OCI-LY1 (cell line): ENCODE measurements around the gene DDC.

Experiments used
- H2AFZ ChIP-seq: fragments of 200-600 bp; sonication (generic), shearing (Covaris generic); 2 replicates; pipeline ENCODE4 v1.6.0; 2014; ENCODE audit warnings: antibody characterized with exemption, mild to moderate bottlenecking, low read length
- H3F3A ChIP-seq: fragments of 200-600 bp; sonication (generic), shearing (Covaris generic); 2 replicates; pipeline ENCODE4 v1.6.0; 2014; ENCODE audit warnings: mild to moderate bottlenecking, antibody characterized with exemption, low read length, moderate library complexity; ENCODE audit not compliant: insufficient read depth
- H3K27ac ChIP-seq: fragments of 200-600 bp; sonication (generic); 2 replicates; pipeline ENCODE4 v1.5.1; 2014; ENCODE audit warnings: low read length, mixed run types, mild to moderate bottlenecking, low read depth; ENCODE audit not compliant: poor library complexity, severe bottlenecking
- H3K27me3 ChIP-seq: fragments of 200-600 bp; sonication (generic); 2 replicates; pipeline ENCODE4 v1.6.0; 2014; ENCODE audit warnings: antibody characterized with exemption, mild to moderate bottlenecking, low read length, moderate library complexity; ENCODE audit not compliant: insufficient read depth
- H3K36me3 ChIP-seq: fragments of 200-600 bp; sonication (generic); 2 replicates; pipeline ENCODE4 v1.6.1; 2014; ENCODE audit warnings: mild to moderate bottlenecking, antibody characterized with exemption, low read length, moderate library complexity, mixed read lengths; ENCODE audit not compliant: insufficient read depth
- H3K4me1 ChIP-seq: fragments of 200-600 bp; sonication (generic); 2 replicates; pipeline ENCODE4 v1.5.1; 2014; ENCODE audit warnings: mild to moderate bottlenecking, low read length, moderate library complexity; ENCODE audit not compliant: insufficient read depth, severe bottlenecking
- H3K4me2 ChIP-seq: fragments of 200-600 bp; sonication (generic), shearing (Covaris generic); 2 replicates; pipeline ENCODE4 v1.6.1; 2014; ENCODE audit warnings: low read length
- H3K4me3 ChIP-seq: fragments of 200-600 bp; sonication (generic); 2 replicates; pipeline ENCODE4 v1.5.1; 2014; ENCODE audit warnings: low read length, low read depth, mild to moderate bottlenecking, mixed read lengths; ENCODE audit not compliant: poor library complexity, severe bottlenecking
- H3K79me2 ChIP-seq: fragments of 200-600 bp; shearing (Covaris generic); 2 replicates; pipeline ENCODE4 v1.6.1; 2016; ENCODE audit warnings: mixed run types, low read length, mixed read lengths; ENCODE audit not compliant: insufficient read depth
- H3K9ac ChIP-seq: fragments of 200-600 bp; sonication (generic), shearing (Covaris generic); 2 replicates; pipeline ENCODE4 v1.6.1; 2014; ENCODE audit warnings: mild to moderate bottlenecking, low read length, mixed read lengths
- H3K9me2 ChIP-seq: fragments of 200-600 bp; sonication (generic), shearing (Covaris generic); 2 replicates; pipeline ENCODE4 v1.6.1; 2014; ENCODE audit warnings: low read depth, mild to moderate bottlenecking, low read length, mixed read lengths
- H3K9me3 ChIP-seq: fragments of 200-600 bp; shearing (Covaris generic); 2 replicates; pipeline ENCODE4 v1.6.1; 2014; ENCODE audit warnings: low read length, mixed read lengths
- H4K20me1 ChIP-seq: fragments of 200-600 bp; sonication (generic), shearing (Covaris generic); 2 replicates; pipeline ENCODE4 v1.6.0; 2016; ENCODE audit warnings: mild to moderate bottlenecking, low read length; ENCODE audit not compliant: insufficient read depth
- EZH2 ChIP-seq: fragments of 200-600 bp; sonication (generic), shearing (Covaris generic); IDR thresholded peaks from 2 replicates; pipeline ENCODE4 v1.8.0; 2017; ENCODE audit warnings: borderline replicate concordance, mixed run types, mild to moderate bottlenecking, antibody characterized with exemption, low read length, moderate library complexity, mixed read lengths
- TF ChIP-seq, protein P1 (sequence below): fragments of 200-600 bp; sonication (generic), shearing (Covaris generic); IDR thresholded peaks from 2 replicates; pipeline ENCODE4 v1.5.1; 2017; ENCODE audit warnings: mild to moderate bottlenecking, antibody characterized with exemption, low read length, moderate library complexity, mixed read lengths

Gene DDC

DNA sequence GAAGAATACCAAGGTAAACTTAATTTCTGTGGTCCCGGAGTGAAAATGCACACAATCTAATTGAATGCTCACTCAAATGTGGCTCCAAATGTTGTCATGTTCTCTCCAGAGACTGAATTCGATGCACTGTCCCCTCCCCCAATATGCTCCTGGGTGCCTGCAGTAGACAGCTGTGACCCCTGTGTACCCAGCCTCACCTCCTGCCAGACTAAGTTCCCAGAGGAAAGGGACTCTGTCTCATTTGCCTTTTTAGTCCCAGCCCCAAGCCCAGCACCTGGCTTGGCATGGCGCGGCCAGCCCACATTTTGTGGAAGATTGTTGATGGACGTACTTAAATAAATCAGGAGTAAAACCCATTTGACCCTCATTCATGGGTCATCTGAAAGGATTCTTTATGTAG is 93.2 kb downstream of the DDC start:
- no peaks in the 10 kb centered on the region for H3K9me2 ChIP-seq
- no peaks in the 10 kb centered on the region for H3F3A ChIP-seq
- H3K27ac ChIP-seq, result no peak overlapping the region
- H3K9me3 ChIP-seq, result no peaks in the 10 kb centered on the region
- H3K4me3 ChIP-seq, result no peak overlapping the region
- H3K4me1 ChIP-seq, result peaks cover 10% of the 10 kb centered on the region
- no peaks in the 10 kb centered on the region for H3K79me2 ChIP-seq
- H3K27me3 ChIP-seq, result peaks cover 15% of the 10 kb centered on the region; the same call in 1 of the 2 replicates
- no peak overlapping the region for H3K9ac ChIP-seq
- no peaks in the 10 kb centered on the region for H3K36me3 ChIP-seq
- H3K4me2 ChIP-seq, result no peak overlapping the region
- no peak overlapping the region for H2AFZ ChIP-seq
- no peaks in the 10 kb centered on the region for H4K20me1 ChIP-seq
- TF ChIP-seq EZH2, result no peak
- TF ChIP-seq, protein P1, sequence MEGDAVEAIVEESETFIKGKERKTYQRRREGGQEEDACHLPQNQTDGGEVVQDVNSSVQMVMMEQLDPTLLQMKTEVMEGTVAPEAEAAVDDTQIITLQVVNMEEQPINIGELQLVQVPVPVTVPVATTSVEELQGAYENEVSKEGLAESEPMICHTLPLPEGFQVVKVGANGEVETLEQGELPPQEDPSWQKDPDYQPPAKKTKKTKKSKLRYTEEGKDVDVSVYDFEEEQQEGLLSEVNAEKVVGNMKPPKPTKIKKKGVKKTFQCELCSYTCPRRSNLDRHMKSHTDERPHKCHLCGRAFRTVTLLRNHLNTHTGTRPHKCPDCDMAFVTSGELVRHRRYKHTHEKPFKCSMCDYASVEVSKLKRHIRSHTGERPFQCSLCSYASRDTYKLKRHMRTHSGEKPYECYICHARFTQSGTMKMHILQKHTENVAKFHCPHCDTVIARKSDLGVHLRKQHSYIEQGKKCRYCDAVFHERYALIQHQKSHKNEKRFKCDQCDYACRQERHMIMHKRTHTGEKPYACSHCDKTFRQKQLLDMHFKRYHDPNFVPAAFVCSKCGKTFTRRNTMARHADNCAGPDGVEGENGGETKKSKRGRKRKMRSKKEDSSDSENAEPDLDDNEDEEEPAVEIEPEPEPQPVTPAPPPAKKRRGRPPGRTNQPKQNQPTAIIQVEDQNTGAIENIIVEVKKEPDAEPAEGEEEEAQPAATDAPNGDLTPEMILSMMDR, result no peak

DNA sequence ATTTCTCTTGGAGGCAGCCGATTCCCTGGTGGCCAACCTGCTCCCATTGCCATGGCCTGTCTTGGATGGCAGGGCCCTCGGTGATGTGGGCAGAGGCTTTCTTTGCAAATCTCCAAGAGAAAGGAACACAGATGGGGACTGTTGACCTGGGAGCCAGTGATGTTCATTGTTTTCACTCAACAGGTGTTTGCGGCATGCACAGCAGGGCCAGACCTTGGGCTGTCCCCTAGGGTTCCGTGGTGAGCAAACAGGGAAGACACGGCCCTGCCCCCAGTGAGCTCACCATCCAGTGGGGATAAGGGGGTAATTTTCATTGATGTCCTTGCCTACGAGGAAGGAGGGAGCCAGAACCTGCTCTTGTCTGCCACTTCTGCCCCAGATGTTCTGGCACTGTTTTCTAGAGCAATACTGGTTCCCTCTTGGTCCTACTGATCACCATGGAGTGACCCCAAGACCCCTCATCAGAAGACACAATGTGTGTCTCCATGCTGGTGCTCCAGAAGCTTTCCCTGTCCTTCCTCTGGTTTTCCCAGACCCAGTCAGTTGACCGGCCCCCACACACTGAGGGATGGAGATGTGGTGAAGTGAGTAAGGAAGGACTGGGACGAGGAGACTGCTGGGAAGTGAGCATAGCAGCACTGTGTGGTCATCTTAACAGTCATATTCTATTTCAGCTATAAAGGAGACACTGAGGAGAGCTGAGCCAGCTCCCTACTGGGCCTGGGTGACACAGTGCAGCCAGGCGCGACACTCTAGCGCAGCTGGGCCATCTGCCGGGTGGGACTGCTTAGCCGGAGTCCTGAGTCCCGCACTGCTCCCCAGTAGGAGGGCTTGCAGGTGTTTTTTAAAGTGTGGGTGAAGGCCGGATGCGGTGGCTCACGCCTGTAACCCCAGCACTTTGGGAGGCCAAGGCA is 94.7 kb downstream of the DDC start:
- Histone ChIP-seq H3K9me2 (no peaks in the 10 kb centered on the region), H3K79me2 (no peaks in the 10 kb centered on the region), H4K20me1 (no peaks in the 10 kb centered on the region), H3K27ac (no peak overlapping the region), H3K27me3 (peaks cover 15% of the 10 kb centered on the region; the same call in 1 of the 2 replicates), H2AFZ (no peak overlapping the region), H3K9me3 (no peaks in the 10 kb centered on the region), H3K4me2 (no peak overlapping the region), H3K4me1 (peaks cover 10% of the 10 kb centered on the region), H3K4me3 (no peak overlapping the region), H3K9ac (no peak overlapping the region), H3F3A (no peaks in the 10 kb centered on the region), H3K36me3 (no peaks in the 10 kb centered on the region)
- no peak for TF ChIP-seq EZH2
- TF ChIP-seq, protein P1, result no peak

DNA sequence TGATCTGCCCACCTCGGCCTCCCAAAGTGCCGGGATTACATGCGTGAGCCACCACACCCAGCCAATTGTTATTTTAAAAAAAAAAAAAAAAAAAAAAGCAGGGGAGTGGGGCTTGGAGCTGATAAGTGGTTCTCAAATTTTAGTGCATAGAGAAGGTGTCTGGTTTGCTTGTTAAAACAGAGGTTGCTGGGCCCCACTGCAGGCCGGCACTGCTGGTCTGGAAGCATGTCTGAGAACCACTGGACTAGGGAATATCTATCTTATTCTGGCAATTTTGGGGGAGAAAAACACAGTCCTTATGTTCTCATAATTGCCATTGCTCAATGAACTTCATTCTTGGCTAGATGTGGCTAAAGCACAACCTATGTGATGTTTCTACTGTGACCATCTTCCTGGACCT is 96.0 kb downstream of the DDC start:
- Histone ChIP-seq H3K4me1 (peaks cover 10% of the 10 kb centered on the region), H3K36me3 (no peaks in the 10 kb centered on the region), H3K4me2 (no peak overlapping the region), H3K9ac (no peak overlapping the region), H4K20me1 (no peaks in the 10 kb centered on the region), H3K27ac (no peak overlapping the region), H3K79me2 (no peaks in the 10 kb centered on the region), H2AFZ (no peak overlapping the region), H3F3A (no peaks in the 10 kb centered on the region), H3K9me2 (no peaks in the 10 kb centered on the region), H3K27me3 (peaks cover 15% of the 10 kb centered on the region; the same call in 1 of the 2 replicates), H3K9me3 (no peaks in the 10 kb centered on the region), H3K4me3 (no peak overlapping the region)
- TF ChIP-seq EZH2, result no peak
- TF ChIP-seq, protein P1, result no peak
